Measurements from ENCODE around the gene EVPL.

DNA sequence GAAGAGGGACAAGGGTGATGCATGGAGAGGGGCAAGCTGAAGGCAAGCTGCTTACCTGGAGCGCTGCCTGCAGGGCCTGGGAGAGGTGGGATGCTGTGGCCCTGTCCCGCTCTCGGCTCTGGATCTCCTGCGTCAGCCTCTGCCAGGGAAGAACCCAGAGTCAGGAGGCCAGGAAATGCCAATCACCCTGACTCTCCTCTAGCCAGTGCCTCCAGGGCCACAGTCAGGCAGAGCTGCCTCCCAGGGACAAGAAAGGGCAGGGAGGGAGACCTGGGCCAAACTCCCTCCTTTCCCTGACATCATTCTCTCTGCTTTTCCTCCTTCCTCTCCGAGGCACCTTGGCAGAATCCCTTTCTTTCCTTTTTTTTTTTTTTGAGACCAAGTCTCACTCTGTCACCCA lies 15.2 kb downstream of the EVPL start:
- TF ChIP-seq, protein P1, sequence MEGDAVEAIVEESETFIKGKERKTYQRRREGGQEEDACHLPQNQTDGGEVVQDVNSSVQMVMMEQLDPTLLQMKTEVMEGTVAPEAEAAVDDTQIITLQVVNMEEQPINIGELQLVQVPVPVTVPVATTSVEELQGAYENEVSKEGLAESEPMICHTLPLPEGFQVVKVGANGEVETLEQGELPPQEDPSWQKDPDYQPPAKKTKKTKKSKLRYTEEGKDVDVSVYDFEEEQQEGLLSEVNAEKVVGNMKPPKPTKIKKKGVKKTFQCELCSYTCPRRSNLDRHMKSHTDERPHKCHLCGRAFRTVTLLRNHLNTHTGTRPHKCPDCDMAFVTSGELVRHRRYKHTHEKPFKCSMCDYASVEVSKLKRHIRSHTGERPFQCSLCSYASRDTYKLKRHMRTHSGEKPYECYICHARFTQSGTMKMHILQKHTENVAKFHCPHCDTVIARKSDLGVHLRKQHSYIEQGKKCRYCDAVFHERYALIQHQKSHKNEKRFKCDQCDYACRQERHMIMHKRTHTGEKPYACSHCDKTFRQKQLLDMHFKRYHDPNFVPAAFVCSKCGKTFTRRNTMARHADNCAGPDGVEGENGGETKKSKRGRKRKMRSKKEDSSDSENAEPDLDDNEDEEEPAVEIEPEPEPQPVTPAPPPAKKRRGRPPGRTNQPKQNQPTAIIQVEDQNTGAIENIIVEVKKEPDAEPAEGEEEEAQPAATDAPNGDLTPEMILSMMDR (IDR thresholded peaks at IDR 0.05; ENCODE audit: low read depth, low read length): no peak
- TF ChIP-seq POLR2A (IDR thresholded peaks at IDR 0.05; ENCODE audit: extremely low read depth, insufficient read length): no peak
- TF ChIP-seq, protein P2, sequence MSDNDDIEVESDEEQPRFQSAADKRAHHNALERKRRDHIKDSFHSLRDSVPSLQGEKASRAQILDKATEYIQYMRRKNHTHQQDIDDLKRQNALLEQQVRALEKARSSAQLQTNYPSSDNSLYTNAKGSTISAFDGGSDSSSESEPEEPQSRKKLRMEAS (IDR thresholded peaks at IDR 0.05; ENCODE audit: low read depth, low read length): no peak
- TF ChIP-seq MYC (IDR thresholded peaks at IDR 0.05; ENCODE audit: low read depth, low read length): no peak

Measured in NB4 (cell line).